Measurements from ENCODE around the gene SCNN1A. TPM values are rescaled to one million over a fixed set of nuclear protein-coding genes. Genes with fewer than 3 reads are reported as not detected.

SCNN1A gene
- total RNA-seq, 1 donor from 2014 or later: 1.2 TPM

- H3K9ac ChIP-seq: no peak overlapping the region
- Mint-ChIP-seq H3K9me3 (no peaks in the 10 kb centered on the region), H3K4me1 (peaks cover 13% of the 10 kb centered on the region), H3K27me3 (ENCODE audit: insufficient read depth, low read depth) (peaks cover 2% of the 10 kb centered on the region), H3K36me3 (no peaks in the 10 kb centered on the region), H3K27ac (peak overlapping the region; percentile 46), H3K4me3 (no peak overlapping the region)
- TF ChIP-seq CTCF (IDR thresholded peaks at IDR 0.05): peak; percentile 90
- no peak for TF ChIP-seq EZH2phosphoT487 (IDR thresholded peaks at IDR 0.05)
- H2AFZ ChIP-seq (replicated peaks): no peak overlapping the region
- no peaks in the 10 kb centered on the region for H3F3A ChIP-seq (ENCODE audit: low read depth)
- H3K4me3 ChIP-seq: no peak overlapping the region
- no peak overlapping the region for H3K4me2 ChIP-seq
- no peak overlapping the region for H3K27ac ChIP-seq
- peak; percentile 94 for DNase-seq (ENCODE audit: low spot score)
- no peaks in the 10 kb centered on the region for H3K9me3 ChIP-seq (ENCODE audit: low read depth)
- no peaks in the 10 kb centered on the region for H4K20me1 ChIP-seq (ENCODE audit: low read depth)
- H3K4me1 ChIP-seq: no peaks in the 10 kb centered on the region
- no peaks in the 10 kb centered on the region for H3K79me2 ChIP-seq (ENCODE audit: low read depth)
- no peaks in the 10 kb centered on the region for H3K27me3 ChIP-seq
- H3K36me3 ChIP-seq: no peaks in the 10 kb centered on the region
Measured at GRCh38 chr12:6423267-6424007, 48.1 kb upstream of the SCNN1A start.

- Histone ChIP-seq H3K4me1 (no peaks in the 10 kb centered on the region), H3K79me2 (ENCODE audit: low read depth) (no peaks in the 10 kb centered on the region), H3K4me3 (no peak overlapping the region), H3K27ac (no peak overlapping the region), H2AFZ (replicated peaks) (no peak overlapping the region), H3K36me3 (no peaks in the 10 kb centered on the region), H4K20me1 (ENCODE audit: low read depth) (no peaks in the 10 kb centered on the region), H3K9me3 (ENCODE audit: low read depth) (no peaks in the 10 kb centered on the region), H3K4me2 (no peak overlapping the region), H3F3A (ENCODE audit: low read depth) (no peaks in the 10 kb centered on the region), H3K9ac (no peak overlapping the region), H3K27me3 (no peaks in the 10 kb centered on the region)
- DNase-seq (ENCODE audit: low spot score): no peak
- peaks cover 2% of the 10 kb centered on the region for H3K27me3 Mint-ChIP-seq (ENCODE audit: insufficient read depth, low read depth)
- H3K4me1 Mint-ChIP-seq: peaks cover 5% of the 10 kb centered on the region
- no peaks in the 10 kb centered on the region for H3K36me3 Mint-ChIP-seq
- TF ChIP-seq EZH2phosphoT487 (IDR thresholded peaks at IDR 0.05) (no peak), EZH2 (IDR thresholded peaks at IDR 0.05) (no peak), CTCF (IDR thresholded peaks at IDR 0.05) (no peak)
- no peaks in the 10 kb centered on the region for H3K9me3 Mint-ChIP-seq
- H3K27ac Mint-ChIP-seq: no peak overlapping the region
- no peak overlapping the region for H3K4me3 Mint-ChIP-seq
Measured at GRCh38 chr12:6420364-6420763, 45.0 kb upstream of the SCNN1A start.

DNA sequence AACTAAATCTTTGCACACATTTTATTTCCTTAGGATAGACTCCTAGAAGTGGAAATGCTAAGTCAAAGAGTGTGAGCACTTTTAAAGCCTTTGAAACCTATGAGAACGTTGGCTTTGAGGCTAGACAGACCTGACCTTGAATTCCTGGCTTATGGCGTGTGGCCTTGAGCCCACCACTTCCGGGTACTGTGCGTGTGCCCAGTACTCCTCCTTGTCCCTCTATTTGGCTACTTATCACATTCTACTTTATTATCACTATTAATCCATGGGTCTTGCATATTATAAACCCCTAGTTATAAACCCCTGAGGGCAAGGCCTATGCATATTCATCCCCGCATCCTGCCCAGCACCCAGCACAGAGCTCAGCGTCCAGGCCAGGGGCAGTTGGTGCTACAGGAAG is 43.4 kb upstream of the SCNN1A start:
- no peak for TF ChIP-seq CTCF (IDR thresholded peaks at IDR 0.05)
- TF ChIP-seq EZH2phosphoT487 (IDR thresholded peaks at IDR 0.05): no peak
- no peak for TF ChIP-seq EZH2 (IDR thresholded peaks at IDR 0.05)
- Histone ChIP-seq H3K4me3 (no peak overlapping the region), H4K20me1 (ENCODE audit: low read depth) (no peaks in the 10 kb centered on the region), H3K27me3 (no peaks in the 10 kb centered on the region), H3K27ac (no peak overlapping the region), H3F3A (ENCODE audit: low read depth) (no peaks in the 10 kb centered on the region), H2AFZ (replicated peaks) (no peak overlapping the region), H3K36me3 (no peaks in the 10 kb centered on the region), H3K9ac (no peak overlapping the region), H3K4me1 (no peaks in the 10 kb centered on the region), H3K79me2 (ENCODE audit: low read depth) (no peaks in the 10 kb centered on the region), H3K9me3 (ENCODE audit: low read depth) (no peaks in the 10 kb centered on the region), H3K4me2 (no peak overlapping the region)
- H3K27ac Mint-ChIP-seq: no peak overlapping the region
- peaks cover 3% of the 10 kb centered on the region for H3K27me3 Mint-ChIP-seq (ENCODE audit: insufficient read depth, low read depth)
- no peak for DNase-seq (ENCODE audit: low spot score)
- no peaks in the 10 kb centered on the region for H3K36me3 Mint-ChIP-seq
- no peaks in the 10 kb centered on the region for H3K4me1 Mint-ChIP-seq
- no peaks in the 10 kb centered on the region for H3K9me3 Mint-ChIP-seq
- H3K4me3 Mint-ChIP-seq: no peak overlapping the region
